Left ventricle myocardium inferior (tissue), 1 donor: ENCODE data around the gene DGAT2L6. TPM values are rescaled to one million over a fixed set of nuclear protein-coding genes. Genes with fewer than 3 reads are reported as not detected.
A peak's percentile ranks its signal among the peaks of the same experiment; 100 is the strongest.

Experiments used
- DNase-seq: peaks from one replicate; pipeline ENCODE4 v3.0.0-alpha.2; 2020
- H3K27ac ChIP-seq: fragments of 200-600 bp; replicated peaks from 2 replicates; pipeline ENCODE4 v1.8.0; 2021
- H3K27me3 ChIP-seq: fragments of 200-600 bp; 2 replicates; pipeline ENCODE4 v1.8.0; 2021; ENCODE audit warnings: low read depth
- H3K36me3 ChIP-seq: fragments of 200-600 bp; 2 replicates; pipeline ENCODE4 v1.8.0; 2021
- H3K4me1 ChIP-seq: fragments of 200-600 bp; 2 replicates; pipeline ENCODE4 v1.8.0; 2021
- H3K4me3 ChIP-seq: fragments of 200-600 bp; 2 replicates; pipeline ENCODE4 v1.8.0; 2021; ENCODE audit warnings: mild to moderate bottlenecking, moderate library complexity
- H3K9me3 ChIP-seq: fragments of 200-600 bp; replicated peaks from 2 replicates; pipeline ENCODE4 v1.8.0; 2021
- CTCF ChIP-seq: fragments of 200-600 bp; IDR thresholded peaks from 2 replicates; pipeline ENCODE4 v1.8.0; 2021; ENCODE audit warnings: antibody characterized with exemption, mild to moderate bottlenecking, borderline replicate concordance
- intact Hi-C: fragments of 100-400 bp; cut with micrococcal nuclease; formaldehyde crosslinking; loops from one replicate; pipeline ENCODE4 v1.11.0; 2022
- long read RNA-seq: library from polyadenylated mRNA; unstranded; transcript quantifications from one replicate; pipeline ENCODE4 v2.0.0, GENCODE V29; 2021
- total RNA-seq: library from RNA; stranded (reverse); fragmentation: NEBNext Ultra II Directional; extraction: Animal tissue kit (Norgen Biotek cat#: 25700); gene quantifications from one replicate; pipeline ENCODE4 v1.2.1, GENCODE V29; 2021
- donor health status: DM: no; HTN: yes; CAD: no; lungs with severe emphysema.

DGAT2L6 gene, protein sequence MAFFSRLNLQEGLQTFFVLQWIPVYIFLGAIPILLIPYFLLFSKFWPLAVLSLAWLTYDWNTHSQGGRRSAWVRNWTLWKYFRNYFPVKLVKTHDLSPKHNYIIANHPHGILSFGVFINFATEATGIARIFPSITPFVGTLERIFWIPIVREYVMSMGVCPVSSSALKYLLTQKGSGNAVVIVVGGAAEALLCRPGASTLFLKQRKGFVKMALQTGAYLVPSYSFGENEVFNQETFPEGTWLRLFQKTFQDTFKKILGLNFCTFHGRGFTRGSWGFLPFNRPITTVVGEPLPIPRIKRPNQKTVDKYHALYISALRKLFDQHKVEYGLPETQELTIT
- total RNA-seq, result not detected
- long read RNA-seq, partial matches to known transcripts, result 0 of 1 reads
- long read RNA-seq, other reads (novel, unspliced or antisense), result 1 of 1 reads

DNA sequence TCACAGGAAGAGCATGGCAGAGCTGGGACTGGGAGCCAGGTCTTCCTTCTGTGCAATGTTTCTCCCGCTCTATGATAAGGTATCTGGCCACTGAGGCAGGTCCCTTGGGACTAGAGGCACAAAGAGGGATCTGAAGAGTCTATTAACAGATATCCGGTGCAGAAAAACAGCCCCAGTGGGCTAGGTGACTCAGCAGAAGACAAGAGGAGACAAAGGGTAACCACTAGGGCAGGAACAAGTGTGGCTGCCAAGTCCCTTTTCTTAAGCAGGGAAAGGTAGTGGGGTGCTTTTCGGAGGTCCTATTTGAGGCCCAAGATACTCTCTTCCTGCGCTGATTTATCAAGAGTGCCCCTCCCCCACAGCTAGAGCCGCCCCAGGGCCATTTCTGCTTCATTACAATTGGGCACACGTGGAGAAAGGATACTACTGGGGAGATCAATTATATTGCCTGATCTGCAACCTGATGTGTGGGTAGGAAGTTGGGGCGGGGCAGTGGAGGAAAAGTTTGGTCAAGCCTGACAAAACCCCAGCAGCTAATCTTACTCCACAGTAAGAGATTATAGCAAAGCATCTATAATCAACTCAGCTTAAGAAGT is at the start of gene DGAT2L6:
Gene DGAT2L6, plus strand, starts transcription at position 546 of the 596 bp plus-strand sequence. CDS start 100 bp downstream, outside the sequence.
- no peaks in the 10 kb centered on the region for H3K9me3 ChIP-seq
- H3K4me3 ChIP-seq, result no peak within 1 kb of the TSS
- no peaks in the 10 kb centered on the region for H3K4me1 ChIP-seq
- intact Hi-C loops, result no loop called here
- DNase-seq, result no peak
- H3K36me3 ChIP-seq, result no peaks in the 10 kb centered on the region
- TF ChIP-seq CTCF, result no peak
- H3K27ac ChIP-seq, result no peak within 1 kb of the TSS
- no peaks in the 10 kb centered on the region for H3K27me3 ChIP-seq

- no peak overlapping the region for H3K4me3 ChIP-seq
- TF ChIP-seq CTCF, result no peak
- intact Hi-C loops, result no loop called here
- no peaks in the 10 kb centered on the region for H3K9me3 ChIP-seq
- no peak overlapping the region for H3K27ac ChIP-seq
- H3K4me1 ChIP-seq, result peaks cover 9% of the 10 kb centered on the region
- no peaks in the 10 kb centered on the region for H3K36me3 ChIP-seq
- H3K27me3 ChIP-seq, result no peaks in the 10 kb centered on the region
- DNase-seq, result no peak
Measured at GRCh38 chrX:70128071-70128470, 49.2 kb upstream of the DGAT2L6 start.

GRCh38 chrX:70129816-70130215 is 47.5 kb upstream of the DGAT2L6 start:
- DNase-seq, result no peak
- peaks cover 20% of the 10 kb centered on the region for H3K4me1 ChIP-seq
- H3K36me3 ChIP-seq, result no peaks in the 10 kb centered on the region
- H3K27me3 ChIP-seq, result no peaks in the 10 kb centered on the region
- intact Hi-C loops, result no loop called here
- H3K27ac ChIP-seq, result no peak overlapping the region
- no peak for TF ChIP-seq CTCF
- H3K4me3 ChIP-seq, result no peak overlapping the region
- H3K9me3 ChIP-seq, result no peaks in the 10 kb centered on the region

DNA sequence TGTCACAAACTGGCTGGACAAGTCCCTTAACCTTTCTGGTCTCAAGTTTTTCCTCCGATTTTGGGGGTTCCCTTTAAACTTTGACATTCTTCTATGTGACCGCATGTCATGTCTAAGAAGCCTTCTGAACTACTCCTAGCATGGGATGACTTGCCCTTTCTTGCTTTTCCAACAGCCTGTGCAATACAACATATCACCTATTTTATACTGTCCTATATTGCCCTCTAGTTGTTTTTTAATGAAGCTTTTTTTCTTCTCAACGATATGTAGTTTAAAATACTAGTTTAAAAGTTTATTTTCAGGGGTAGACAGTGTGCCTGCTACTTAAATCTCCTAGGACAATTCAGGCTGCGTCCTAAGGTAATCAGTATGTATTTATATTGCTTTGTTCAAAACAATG is 45.1 kb upstream of the DGAT2L6 start:
- H3K27ac ChIP-seq, result peak overlapping the region; percentile 87
- intact Hi-C loops, result no loop called here

DNA sequence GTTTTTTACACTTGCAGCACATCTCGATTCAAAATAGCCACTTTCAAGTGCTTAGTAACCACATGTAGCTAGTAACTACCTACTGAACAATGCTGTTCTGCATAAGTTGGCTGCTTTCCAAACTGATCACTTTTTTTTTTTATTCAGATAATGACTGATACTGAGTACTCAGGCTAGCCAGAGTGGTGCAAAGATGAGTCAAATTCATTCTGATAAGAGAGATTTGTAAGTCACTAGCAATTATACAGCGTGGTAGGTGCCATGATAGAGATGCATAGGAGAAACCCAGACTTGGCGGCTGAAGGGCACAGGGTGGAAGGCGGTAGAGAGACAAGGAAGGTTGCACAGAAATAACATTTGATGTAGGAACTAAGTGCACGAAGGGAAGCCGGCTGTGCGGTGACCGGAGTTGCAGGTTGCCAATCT is 44.4 kb upstream of the DGAT2L6 start:
- no peak for TF ChIP-seq CTCF
- no peaks in the 10 kb centered on the region for H3K36me3 ChIP-seq
- no peak for DNase-seq
- intact Hi-C loops, result no loop called here
- H3K9me3 ChIP-seq, result no peaks in the 10 kb centered on the region
- peak overlapping the region; percentile 85 for H3K4me3 ChIP-seq
- peaks cover 25% of the 10 kb centered on the region for H3K4me1 ChIP-seq
- H3K27ac ChIP-seq, result peak overlapping the region; percentile 87
- H3K27me3 ChIP-seq, result no peaks in the 10 kb centered on the region

More for the DNA sequence above, 45.1 kb upstream of the DGAT2L6 start:
- Histone ChIP-seq H3K4me1 (peaks cover 25% of the 10 kb centered on the region), H3K9me3 (no peaks in the 10 kb centered on the region), H3K27me3 (no peaks in the 10 kb centered on the region), H3K36me3 (no peaks in the 10 kb centered on the region), H3K4me3 (no peak overlapping the region)
- DNase-seq, result no peak
- no peak for TF ChIP-seq CTCF
